GM13977 (cell line): ENCODE data around the gene MED8.
"Not testable (repeated sequence)": the region's sequence is repeated elsewhere in the genome, so short reads cannot be mapped to it uniquely, and the experiment has no call there.

Experiments used
- DNase-seq: peaks from one replicate; pipeline ENCODE4 v3.0.0; 2012; ENCODE audit warnings: low spot score
- in situ Hi-C: fragments of 300-500 bp; cut with MboI; formaldehyde crosslinking; loops from one replicate; pipeline ENCODE4 v1.12.0; 2022; ENCODE audit warnings: low sequenced_read_pairs, low pct_unique_long_range_greater_than_20kb, mixed read lengths, inconsistent platforms; ENCODE audit not compliant: unreplicated experiment
- TF ChIP-seq, protein P1 (sequence below): IDR thresholded peaks from 2 replicates; pipeline ENCODE4 v1.5.1; 2012; ENCODE audit warnings: mild to moderate bottlenecking, control low read depth; ENCODE audit not compliant: insufficient read depth; ENCODE audit errors: extremely low read depth, missing control alignments

MED8 gene

GRCh38 chr1:43377831-43378230 lies 11.8 kb downstream of the MED8 start:
- TF ChIP-seq, protein P1, sequence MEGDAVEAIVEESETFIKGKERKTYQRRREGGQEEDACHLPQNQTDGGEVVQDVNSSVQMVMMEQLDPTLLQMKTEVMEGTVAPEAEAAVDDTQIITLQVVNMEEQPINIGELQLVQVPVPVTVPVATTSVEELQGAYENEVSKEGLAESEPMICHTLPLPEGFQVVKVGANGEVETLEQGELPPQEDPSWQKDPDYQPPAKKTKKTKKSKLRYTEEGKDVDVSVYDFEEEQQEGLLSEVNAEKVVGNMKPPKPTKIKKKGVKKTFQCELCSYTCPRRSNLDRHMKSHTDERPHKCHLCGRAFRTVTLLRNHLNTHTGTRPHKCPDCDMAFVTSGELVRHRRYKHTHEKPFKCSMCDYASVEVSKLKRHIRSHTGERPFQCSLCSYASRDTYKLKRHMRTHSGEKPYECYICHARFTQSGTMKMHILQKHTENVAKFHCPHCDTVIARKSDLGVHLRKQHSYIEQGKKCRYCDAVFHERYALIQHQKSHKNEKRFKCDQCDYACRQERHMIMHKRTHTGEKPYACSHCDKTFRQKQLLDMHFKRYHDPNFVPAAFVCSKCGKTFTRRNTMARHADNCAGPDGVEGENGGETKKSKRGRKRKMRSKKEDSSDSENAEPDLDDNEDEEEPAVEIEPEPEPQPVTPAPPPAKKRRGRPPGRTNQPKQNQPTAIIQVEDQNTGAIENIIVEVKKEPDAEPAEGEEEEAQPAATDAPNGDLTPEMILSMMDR = no peak
- in situ Hi-C loops = no loop called here
- no peak for DNase-seq

DNA sequence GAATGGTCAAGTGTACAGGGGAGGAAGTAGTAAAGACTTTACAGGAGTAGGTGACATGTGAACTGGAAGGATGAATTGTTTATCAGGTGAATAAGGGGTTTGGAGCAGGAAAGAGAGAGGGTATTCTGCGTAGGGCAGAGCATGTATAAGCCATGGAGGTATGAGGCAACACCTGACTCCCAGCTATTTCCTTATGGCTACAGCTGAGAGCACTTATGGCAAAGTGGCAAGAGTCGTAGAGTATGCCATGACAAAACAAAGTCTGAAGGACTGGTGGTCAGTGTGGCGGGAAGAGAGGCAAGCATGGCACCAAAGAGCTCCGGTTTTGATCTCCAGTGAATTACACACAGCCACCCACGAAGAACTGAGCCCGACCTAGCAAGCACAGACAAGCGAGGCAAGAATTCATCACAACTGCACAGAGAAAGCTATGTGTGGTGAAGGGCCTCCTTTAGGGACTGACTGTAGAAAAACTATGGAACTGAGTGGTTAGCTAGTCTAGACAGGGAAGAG lies 12.8 kb downstream of the MED8 start:
- DNase-seq = no peak
- TF ChIP-seq, protein P1 = no peak

GRCh38 chr1:43373066-43373940 lies 16.3 kb downstream of the MED8 start:
- DNase-seq = no peak
- in situ Hi-C loops = loop anchor here (25.0 kb wide), 1 partner anchor 136 kb away; no protein-coding TSS in a partner anchor
- TF ChIP-seq, protein P1 = no peak

More for the DNA sequence above, 12.8 kb downstream of the MED8 start:
- in situ Hi-C loops = no loop called here

- TF ChIP-seq, protein P1 = no peak
- no peak for DNase-seq
- in situ Hi-C loops = loop anchor here (25.0 kb wide), 1 partner anchor 135 kb away; no protein-coding TSS in a partner anchor
Observed at GRCh38 chr1:43372172-43372571, 17.4 kb downstream of the MED8 start.

- in situ Hi-C loops = loop anchor here (25.0 kb wide), 1 partner anchor 133 kb away; no protein-coding TSS in a partner anchor
- TF ChIP-seq, protein P1 = no peak
- DNase-seq = no peak
Observed at GRCh38 chr1:43370564-43370963, 19.0 kb downstream of the MED8 start.

DNA sequence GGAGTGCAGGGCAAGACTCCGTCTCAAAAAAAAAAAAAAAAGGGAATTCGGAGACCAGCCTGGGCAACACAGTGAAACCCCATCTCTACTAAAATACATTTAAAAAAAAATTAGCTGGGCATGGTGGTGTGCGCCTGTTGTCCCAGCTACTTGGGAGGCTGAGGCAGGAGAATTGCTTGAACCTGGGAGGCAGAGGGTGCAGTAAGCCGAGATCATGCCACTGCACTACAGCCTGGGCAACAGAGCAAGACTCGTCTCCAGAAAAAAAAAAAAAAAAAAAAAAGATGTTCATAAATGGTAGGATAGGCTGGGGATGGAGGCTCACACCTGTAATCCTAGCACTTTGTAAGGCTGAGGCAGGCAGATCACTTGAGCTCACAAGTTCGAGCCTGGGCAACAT lies 19.8 kb downstream of the MED8 start:
- in situ Hi-C loops = loop anchor here (25.0 kb wide), 1 partner anchor 132 kb away; no protein-coding TSS in a partner anchor
- DNase-seq = not testable (repeated sequence)

DNA sequence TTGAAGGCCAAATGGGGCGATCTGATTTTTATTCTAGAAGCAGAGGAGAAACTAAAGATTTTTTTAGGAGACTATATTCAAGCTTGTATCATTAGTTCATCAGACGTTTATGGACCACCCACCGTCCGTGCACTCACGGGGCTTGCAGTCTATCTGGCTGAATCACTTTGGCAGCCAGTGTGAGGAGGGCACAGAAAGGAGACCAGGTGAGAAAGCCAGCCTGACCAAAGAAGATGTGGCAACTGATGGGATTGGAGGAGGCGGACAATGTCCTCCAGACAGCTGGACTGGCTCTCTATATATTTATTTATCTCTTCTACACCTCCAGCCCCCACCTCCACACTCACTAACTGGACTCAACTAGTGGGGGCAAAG lies 21.0 kb downstream of the MED8 start:
- in situ Hi-C loops = loop anchor here (25.0 kb wide), 1 partner anchor 131 kb away; no protein-coding TSS in a partner anchor
- no peak for DNase-seq
- TF ChIP-seq, protein P1 = no peak
